GM19467 (cell line): Measurements from ENCODE around the gene UBL3.
A peak's percentile ranks its signal among the peaks of the same experiment; 100 is the strongest.

Experiments used
- ATAC-seq: cut with Tn5 transposase; IDR thresholded peaks from one replicate; pipeline ENCODE4 v1.9.1; 2021; ENCODE audit warnings: mild to moderate bottlenecking, moderate library complexity; ENCODE audit not compliant: unreplicated experiment

The UBL3 gene

GRCh38 chr13:29850213-29850898 lies at the start of gene UBL3:
Gene UBL3 (minus strand): TSS chr13:29850617. CDS start chr13:29849538, 1,079 bp downstream.
- peak; percentile 83 for ATAC-seq

GRCh38 chr13:29897102-29897501 lies 46.7 kb upstream of the UBL3 start:
- no peak for ATAC-seq

GRCh38 chr13:29893438-29893837 lies 43.0 kb upstream of the UBL3 start:
- no peak for ATAC-seq

- ATAC-seq = no peak
Observed at GRCh38 chr13:29892151-29892550, 41.7 kb upstream of the UBL3 start.

GRCh38 chr13:29889111-29889510 lies 38.7 kb upstream of the UBL3 start:
- no peak for ATAC-seq

GRCh38 chr13:29888306-29888705 lies 37.9 kb upstream of the UBL3 start:
- no peak for ATAC-seq

GRCh38 chr13:29887686-29888085 lies 37.3 kb upstream of the UBL3 start:
- no peak for ATAC-seq

GRCh38 chr13:29887030-29887557 lies 36.7 kb upstream of the UBL3 start:
- no peak for ATAC-seq

GRCh38 chr13:29886446-29886845 lies 36.0 kb upstream of the UBL3 start:
- ATAC-seq = no peak

- ATAC-seq = no peak
Observed at GRCh38 chr13:29885989-29886388, 35.6 kb upstream of the UBL3 start.

GRCh38 chr13:29884671-29885430 lies 34.4 kb upstream of the UBL3 start:
- no peak for ATAC-seq

GRCh38 chr13:29883941-29884518 lies 33.6 kb upstream of the UBL3 start:
- ATAC-seq = no peak

- ATAC-seq = no peak
Observed at GRCh38 chr13:29882076-29882475, 31.7 kb upstream of the UBL3 start.

GRCh38 chr13:29878101-29878500 lies 27.7 kb upstream of the UBL3 start:
- no peak for ATAC-seq

GRCh38 chr13:29877456-29878078 lies 27.1 kb upstream of the UBL3 start:
- ATAC-seq = no peak

- no peak for ATAC-seq
Observed at GRCh38 chr13:29875646-29876045, 25.2 kb upstream of the UBL3 start.

GRCh38 chr13:29868581-29868980 lies 18.2 kb upstream of the UBL3 start:
- ATAC-seq = no peak

GRCh38 chr13:29865934-29866333 lies 15.5 kb upstream of the UBL3 start:
- no peak for ATAC-seq

- ATAC-seq = no peak
Observed at GRCh38 chr13:29861694-29862110, 11.3 kb upstream of the UBL3 start.

- no peak for ATAC-seq
Observed at GRCh38 chr13:29859971-29860370, 9.6 kb upstream of the UBL3 start.

- no peak for ATAC-seq
Observed at GRCh38 chr13:29858667-29859066, 8.2 kb upstream of the UBL3 start.
